ENCODE data around the gene LRRC28.

- TF ChIP-seq TAF1 (IDR thresholded peaks at IDR 0.05; ENCODE audit: borderline replicate concordance, low read depth, low read length) (no peak), POLR2A (IDR thresholded peaks at IDR 0.05; ENCODE audit: low read depth, low read length) (no peak), POLR2AphosphoS5 (IDR thresholded peaks at IDR 0.05; ENCODE audit: low read depth, low read length) (no peak)
These were observed 2.3 kb downstream of the LRRC28 start for GRCh38 chr15:99253381-99254090.
